K562 (cell line): ENCODE results near the gene SOCS7. TPM values are rescaled to one million over a fixed set of nuclear protein-coding genes. Genes with fewer than 3 reads are reported as not detected.

Experiments used
- ARHGAP35 ChIP-seq: fragments of 450-650 bp; IDR thresholded peaks from 2 replicates; pipeline ENCODE4 v1.6.1; 2018; ENCODE audit not compliant: partially characterized antibody
- ARID4B ChIP-seq: sonication (generic); formaldehyde crosslinking; IDR thresholded peaks from 2 replicates; pipeline ENCODE4 v1.8.0; 2022; ENCODE audit warnings: mild to moderate bottlenecking, missing genetic modification reagents
- BRF1 ChIP-seq: IDR thresholded peaks from 3 replicates; pipeline ENCODE4 v1.6.1; 2011; ENCODE audit warnings: borderline replicate concordance, mild to moderate bottlenecking; ENCODE audit not compliant: insufficient read length; ENCODE audit errors: extremely low read depth
- CCAR2 ChIP-seq: fragments of 200-400 bp; formaldehyde crosslinking; IDR thresholded peaks from 2 replicates; pipeline ENCODE4 v1.6.1; 2017; ENCODE audit warnings: mild to moderate bottlenecking, low read depth, low read length
- DLX4 ChIP-seq: fragments of 250-450 bp; sonication (Bioruptor Pico); IDR thresholded peaks from 2 replicates; pipeline ENCODE4 v1.6.1; 2021; ENCODE audit warnings: mild to moderate bottlenecking
- ETS1 ChIP-seq: conservative IDR thresholded peaks from 2 replicates; pipeline ENCODE4 v1.6.1; 2011; ENCODE audit warnings: low read depth, mild to moderate bottlenecking, low read length; ENCODE audit not compliant: control insufficient read depth
- FOXM1 ChIP-seq, 2 experiments: fragments of 450-650 bp in 1 of 2; sonication (generic) in 1 of 2; formaldehyde crosslinking in 1 of 2; IDR thresholded peaks; 2 replicates each; pipeline versions ENCODE4 v1.6.1 to v1.9.0; 2017 to 2022; ENCODE audit warnings: low read depth in 2 of 2, mild to moderate bottlenecking in 2 of 2, missing genetic modification reagents in 1 of 2, moderate library complexity in 1 of 2
- HDAC1 ChIP-seq, 2 experiments: fragments of 450-650 bp; IDR thresholded peaks; 2 replicates each; pipeline ENCODE4 v1.6.1; 2016 to 2017; ENCODE audit warnings: inconsistent platforms in 1 of 2, mild to moderate bottlenecking in 1 of 2, moderate library complexity in 1 of 2
- NR4A1 ChIP-seq, 2 experiments: fragments of 250-450 bp in 1 of 2; fragments of 450-650 bp in 1 of 2; sonication (Bioruptor Pico) in 1 of 2; IDR thresholded peaks; 2 replicates each; pipeline versions ENCODE4 v1.4.0 to v1.6.1; 2016 to 2020; ENCODE audit warnings: mild to moderate bottlenecking in 2 of 2, missing compliant biosample characterization in 1 of 2, missing genetic modification characterization in 1 of 2, moderate library complexity in 1 of 2
- PHF20 ChIP-seq: fragments of 450-650 bp; IDR thresholded peaks from 2 replicates; pipeline ENCODE4 v1.6.1; 2018; ENCODE audit not compliant: partially characterized antibody
- POLR3G ChIP-seq: IDR thresholded peaks from 2 replicates; pipeline ENCODE4 v1.6.1; 2011; ENCODE audit not compliant: insufficient read length, insufficient replicate concordance; ENCODE audit errors: extremely low read depth
- RNF2 ChIP-seq: sonication (generic); IDR thresholded peaks from 2 replicates; pipeline ENCODE4 v1.6.1; 2016
- SAFB ChIP-seq: fragments of 200-400 bp; formaldehyde crosslinking; IDR thresholded peaks from 2 replicates; pipeline ENCODE4 v1.6.1; 2017; ENCODE audit warnings: low read depth, low read length, borderline replicate concordance
- SMARCA5 ChIP-seq: fragments of 450-650 bp; IDR thresholded peaks from 2 replicates; pipeline ENCODE4 v1.6.1; 2016
- STAT5A ChIP-seq: IDR thresholded peaks from 2 replicates; pipeline ENCODE4 v1.6.1; 2012; ENCODE audit warnings: low read length, inconsistent platforms, borderline replicate concordance
- TAF1 ChIP-seq: IDR thresholded peaks from 2 replicates; pipeline ENCODE4 v1.6.1; 2011; ENCODE audit warnings: mild to moderate bottlenecking, low read length, moderate library complexity; ENCODE audit not compliant: insufficient read depth, control insufficient read depth, severe bottlenecking; ENCODE audit errors: extremely low read depth
- TCF3 ChIP-seq: sonication (generic); formaldehyde crosslinking; IDR thresholded peaks from 2 replicates; pipeline ENCODE4 v1.4.0; 2020; ENCODE audit warnings: mild to moderate bottlenecking, missing genetic modification reagents
- TCFL5 ChIP-seq: fragments of 250-450 bp; sonication (Bioruptor Pico); conservative IDR thresholded peaks from 2 replicates; pipeline ENCODE4 v1.6.1; 2021; ENCODE audit warnings: mild to moderate bottlenecking, moderate library complexity, matching md5 sums
- TEAD4 ChIP-seq, 2 experiments: sonication (generic) in 1 of 2; formaldehyde crosslinking in 1 of 2; IDR thresholded peaks; 2 replicates each; pipeline versions ENCODE4 v1.6.1 to v1.8.0; 2012 to 2022; ENCODE audit warnings: borderline replicate concordance in 1 of 2, inconsistent platforms in 1 of 2, low read length in 1 of 2, mild to moderate bottlenecking in 1 of 2, missing genetic modification reagents in 1 of 2
- YBX1 ChIP-seq: fragments of 450-650 bp; IDR thresholded peaks from 2 replicates; pipeline ENCODE4 v1.7.1; 2016; ENCODE audit warnings: mild to moderate bottlenecking
- ZNF197 ChIP-seq: fragments of 200-800 bp; sonication (Bioruptor generic); IDR thresholded peaks from 2 replicates; pipeline ENCODE4 v1.6.1; 2016; ENCODE audit warnings: low read depth, missing genetic modification characterization, missing compliant biosample characterization
- ZNF212 ChIP-seq: fragments of 450-650 bp; formaldehyde crosslinking; IDR thresholded peaks from 2 replicates; pipeline ENCODE4 v1.4.0; 2020; ENCODE audit warnings: mild to moderate bottlenecking
- polyA plus RNA-seq, 8 experiments: library from polyadenylated mRNA; depleted of rRNA in 4 of 8; stranded (reverse) in 5 of 8; unstranded in 3 of 8; fragments of >200 nt; fragmentation: Nextera tagmentation in 2 of 8; fragmentation: Illumina TruSeq in 1 of 8; extraction: Ambion mirVana in 2 of 8; extraction: Trizol in 1 of 8; gene quantifications; 2 replicates each; pipeline versions ENCODE4 v1.2.1 to v1.2.3, GENCODE V29; 2011 to 2014; ENCODE audit warnings: inconsistent platforms in 1 of 8, missing spikeins in 1 of 8
- total RNA-seq, 7 experiments: library from RNA; depleted of rRNA in 6 of 7; stranded (reverse); fragments of >200 nt in 6 of 7; fragmentation: Illumina TruSeq in 2 of 7; extraction: Trizol in 2 of 7; gene quantifications; 2 replicates each; pipeline versions ENCODE4 v1.2.1 to v1.2.3, GENCODE V29; 2011 to 2021; ENCODE audit warnings: low replicate concordance in 1 of 7

The SOCS7 gene
- total and polyA plus RNA-seq, 9 of the 15 experiments (the other 6 are each of a cell fraction or from before 2014, with no cell fraction given): 0.94 to 14.5 (median 8.2) TPM

GRCh38 chr17:38417210-38417951 is 65.7 kb downstream of the SOCS7 start (continued):
- TF ChIP-seq HDAC1 (IDR thresholded peaks at IDR 0.05): peak in 1 of 2 experiments; percentile 50; a peak in 2 of 4 replicates
- TF ChIP-seq TCF3 (CRISPR knock-in tag): peak; percentile 82
- no peak for TF ChIP-seq POLR3G
- TF ChIP-seq NR4A1 (CRISPR knock-in tag; IDR thresholded peaks at IDR 0.05): no peak
- TF ChIP-seq NR4A1 (tag; IDR thresholded peaks at IDR 0.05): no peak
- TF ChIP-seq DLX4 (CRISPR knock-in tag): no peak
- TF ChIP-seq SMARCA5: no peak
- TF ChIP-seq YBX1: no peak
- no peak for TF ChIP-seq ARID4B (CRISPR knock-in tag)
- no peak for TF ChIP-seq ZNF212 (CRISPR knock-in tag)
- peak; percentile 89 for TF ChIP-seq TEAD4 (IDR thresholded peaks at IDR 0.05; ENCODE audit: low read length)
- no peak for TF ChIP-seq TEAD4 (CRISPR knock-in tag; IDR thresholded peaks at IDR 0.05; ENCODE audit: borderline replicate concordance)
- no peak for TF ChIP-seq ETS1
- no peak for TF ChIP-seq SAFB
- TF ChIP-seq STAT5A: peak; percentile 43; the same call in 1 of the 2 replicates
- TF ChIP-seq TAF1: no peak
- 0 out of 2 replicates have a peak, but pooled peaks have one; percentile 68 for TF ChIP-seq ZNF197 (CRISPR knock-in tag)
- TF ChIP-seq FOXM1 (IDR thresholded peaks at IDR 0.05; ENCODE audit: low read depth): peak; percentile 48; the same call in 1 of the 2 replicates
- TF ChIP-seq FOXM1 (CRISPR knock-in tag; IDR thresholded peaks at IDR 0.05; ENCODE audit: low read depth): no peak
- 0 out of 2 replicates have a peak, but pooled peaks have one; percentile 2 for TF ChIP-seq TCFL5 (CRISPR knock-in tag)
- 0 out of 2 replicates have a peak, but pooled peaks have one; percentile 23 for TF ChIP-seq RNF2
- no peak for TF ChIP-seq CCAR2
- no peak for TF ChIP-seq BRF1
- no peak for TF ChIP-seq ARHGAP35
- no peak for TF ChIP-seq PHF20
